ENCODE measurements around the gene RPS6KA3.

GRCh38 chrX:20284444-20284843, 17.7 kb upstream of the RPS6KA3 start:
- TF ChIP-seq CTCF (IDR thresholded peaks at IDR 0.05) (no peak), EZH2 (IDR thresholded peaks at IDR 0.05; ENCODE audit: borderline replicate concordance, insufficient read depth, low read depth, low read length, poor library complexity, severe bottlenecking) (no peak)
